Measurements from ENCODE around the gene NCLN.

DNA sequence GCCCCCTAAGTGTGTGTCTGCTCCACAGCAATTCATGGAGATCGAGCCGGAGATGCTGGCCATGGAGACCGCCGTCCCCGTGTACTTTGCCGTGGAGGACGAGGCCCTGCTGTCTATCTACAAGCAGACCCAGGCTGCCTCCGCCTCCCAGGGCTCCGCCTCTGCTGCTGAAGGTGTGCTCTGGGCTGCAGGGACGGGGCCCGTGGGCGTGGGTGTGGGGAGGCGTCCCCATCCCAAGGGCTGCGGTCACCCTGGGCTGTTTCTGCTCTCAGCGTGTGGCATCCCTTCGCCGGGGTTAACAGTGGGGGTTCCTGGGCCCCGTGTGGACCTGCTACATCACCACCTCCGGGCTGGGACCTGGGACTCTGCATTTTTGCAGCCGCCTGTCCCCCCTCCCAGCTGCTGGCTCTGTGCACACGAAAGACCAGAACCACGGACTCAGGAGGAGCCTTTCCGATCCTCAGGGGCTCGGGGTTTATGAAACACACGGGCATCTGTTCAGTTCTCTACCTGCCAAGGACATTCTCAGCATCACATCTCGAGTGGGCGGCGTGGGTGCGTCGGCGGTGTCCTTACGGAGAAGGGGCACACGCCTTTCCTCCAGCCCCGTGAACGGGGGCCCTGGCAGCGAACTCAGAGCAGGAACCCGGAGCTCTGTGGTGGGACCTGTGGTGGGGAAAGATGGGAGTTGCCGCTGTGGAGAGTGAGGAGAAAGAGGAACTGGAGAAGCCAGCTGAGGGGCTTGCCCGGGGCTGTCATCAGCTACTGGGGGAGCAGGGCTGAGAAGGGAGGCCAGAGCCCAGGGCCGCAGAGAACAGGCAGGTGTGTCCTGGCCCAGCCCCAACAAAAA lies 7.8 kb downstream of the NCLN start:
- TF ChIP-seq, protein P1, sequence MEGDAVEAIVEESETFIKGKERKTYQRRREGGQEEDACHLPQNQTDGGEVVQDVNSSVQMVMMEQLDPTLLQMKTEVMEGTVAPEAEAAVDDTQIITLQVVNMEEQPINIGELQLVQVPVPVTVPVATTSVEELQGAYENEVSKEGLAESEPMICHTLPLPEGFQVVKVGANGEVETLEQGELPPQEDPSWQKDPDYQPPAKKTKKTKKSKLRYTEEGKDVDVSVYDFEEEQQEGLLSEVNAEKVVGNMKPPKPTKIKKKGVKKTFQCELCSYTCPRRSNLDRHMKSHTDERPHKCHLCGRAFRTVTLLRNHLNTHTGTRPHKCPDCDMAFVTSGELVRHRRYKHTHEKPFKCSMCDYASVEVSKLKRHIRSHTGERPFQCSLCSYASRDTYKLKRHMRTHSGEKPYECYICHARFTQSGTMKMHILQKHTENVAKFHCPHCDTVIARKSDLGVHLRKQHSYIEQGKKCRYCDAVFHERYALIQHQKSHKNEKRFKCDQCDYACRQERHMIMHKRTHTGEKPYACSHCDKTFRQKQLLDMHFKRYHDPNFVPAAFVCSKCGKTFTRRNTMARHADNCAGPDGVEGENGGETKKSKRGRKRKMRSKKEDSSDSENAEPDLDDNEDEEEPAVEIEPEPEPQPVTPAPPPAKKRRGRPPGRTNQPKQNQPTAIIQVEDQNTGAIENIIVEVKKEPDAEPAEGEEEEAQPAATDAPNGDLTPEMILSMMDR (IDR thresholded peaks at IDR 0.05; ENCODE audit: low read length), result no peak
- TF ChIP-seq EZH2 (IDR thresholded peaks at IDR 0.05; ENCODE audit: borderline replicate concordance, low read length), result no peak
